NCI-H2107 treated with DMSO at 0.1 percent for 48 hours (cell line): ENCODE results near the gene ILK.

Experiments
- DNase-seq: peaks from one replicate; lab custom pipeline; 2025; ENCODE audit not compliant: unreplicated experiment; lab: John Stamatoyannopoulos, UW

Gene ILK

DNA sequence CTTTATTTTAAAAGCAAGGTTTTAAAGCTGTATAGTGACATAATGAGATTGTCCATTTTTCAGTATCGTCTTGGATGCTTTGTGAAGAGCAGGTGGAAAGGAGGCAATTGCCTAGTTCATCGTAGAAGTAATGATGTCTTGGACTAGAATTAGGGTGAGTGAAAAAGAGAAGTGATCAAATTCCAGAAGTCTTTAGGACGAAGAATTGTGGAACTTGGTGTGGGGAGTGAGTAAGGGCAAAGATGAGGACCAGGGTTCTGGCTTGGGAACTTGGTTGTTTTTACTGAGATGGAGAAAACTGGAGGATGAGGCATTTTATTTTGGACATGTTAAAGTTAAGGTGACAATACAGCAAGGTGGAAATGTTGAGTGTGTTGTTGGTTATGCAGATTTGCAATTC lies 1.2 kb downstream of the ILK start:
- DNase-seq = no peak

DNA sequence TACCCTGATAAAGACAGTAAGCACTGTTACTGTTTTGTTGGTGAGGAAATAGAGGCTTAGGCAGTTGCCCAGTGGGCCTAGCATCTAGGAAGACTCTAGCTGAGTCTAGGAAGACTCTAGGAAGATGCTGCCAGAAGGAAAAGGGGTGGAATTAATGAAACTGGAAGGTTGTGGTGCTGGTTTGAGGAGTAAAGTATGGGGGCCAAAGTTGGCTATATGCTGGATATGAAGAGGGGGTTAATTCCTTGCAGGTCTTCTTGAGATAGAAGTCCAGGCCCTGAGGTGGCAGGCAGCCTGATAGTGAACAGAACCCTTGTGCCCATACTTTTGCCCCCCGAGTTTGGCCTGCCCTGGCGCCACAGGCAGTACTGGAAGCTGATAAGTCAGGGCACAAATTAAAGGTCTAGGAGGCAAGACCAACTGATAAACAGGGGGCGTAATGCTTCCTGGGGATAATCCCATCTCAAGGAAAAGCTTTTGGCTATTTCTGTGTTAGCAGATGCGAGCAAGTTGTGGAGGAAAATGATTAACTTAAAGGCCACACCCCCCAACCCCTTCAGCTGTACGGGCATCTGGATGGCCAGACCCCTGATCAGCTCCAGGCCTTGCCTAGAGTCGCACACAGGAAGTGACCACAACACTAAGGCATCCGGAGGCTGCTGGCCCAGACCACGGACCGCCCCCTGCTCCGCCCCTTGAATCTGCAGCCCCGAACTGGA lies 3.1 kb downstream of the ILK start:
- peak; percentile 6 for DNase-seq

- DNase-seq = no peak
Measured at GRCh38 chr11:6607190-6607795, 3.7 kb downstream of the ILK start.

DNA sequence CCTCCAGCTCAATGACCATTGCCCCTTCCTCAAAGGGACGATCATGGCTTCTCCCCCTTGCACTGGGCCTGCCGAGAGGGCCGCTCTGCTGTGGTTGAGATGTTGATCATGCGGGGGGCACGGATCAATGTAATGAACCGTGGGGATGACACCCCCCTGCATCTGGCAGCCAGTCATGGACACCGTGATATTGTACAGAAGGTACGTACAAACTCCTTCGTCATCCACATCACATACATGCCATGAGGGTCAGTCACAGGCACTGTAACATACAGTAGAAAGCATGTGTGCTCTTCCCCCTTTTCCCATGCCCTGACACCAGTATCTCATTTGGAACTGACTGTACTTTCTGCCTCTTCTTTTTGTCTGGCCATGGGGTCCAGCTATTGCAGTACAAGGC lies 4.4 kb downstream of the ILK start:
- no peak for DNase-seq

- no peak for DNase-seq
Measured at GRCh38 chr11:6608726-6609501, 5.3 kb downstream of the ILK start.

DNA sequence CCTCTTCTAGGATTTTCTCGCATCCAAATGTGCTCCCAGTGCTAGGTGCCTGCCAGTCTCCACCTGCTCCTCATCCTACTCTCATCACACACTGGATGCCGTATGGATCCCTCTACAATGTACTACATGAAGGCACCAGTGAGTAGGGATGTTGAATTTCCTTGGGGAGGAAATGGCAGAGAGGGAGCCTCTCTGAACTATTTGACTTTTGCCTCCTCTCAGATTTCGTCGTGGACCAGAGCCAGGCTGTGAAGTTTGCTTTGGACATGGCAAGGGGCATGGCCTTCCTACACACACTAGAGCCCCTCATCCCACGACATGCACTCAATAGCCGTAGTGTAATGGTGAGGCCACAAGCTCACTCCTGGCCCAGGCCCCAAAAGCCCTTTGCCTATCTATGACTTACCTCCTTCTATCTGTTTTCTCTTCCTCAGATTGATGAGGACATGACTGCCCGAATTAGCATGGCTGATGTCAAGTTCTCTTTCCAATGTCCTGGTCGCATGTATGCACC lies 6.0 kb downstream of the ILK start:
- no peak for DNase-seq

- DNase-seq = no peak
Measured at GRCh38 chr11:6610591-6610990, 7.0 kb downstream of the ILK start.

- DNase-seq = no peak
Measured at GRCh38 chr11:6611092-6611962, 7.8 kb downstream of the ILK start.

DNA sequence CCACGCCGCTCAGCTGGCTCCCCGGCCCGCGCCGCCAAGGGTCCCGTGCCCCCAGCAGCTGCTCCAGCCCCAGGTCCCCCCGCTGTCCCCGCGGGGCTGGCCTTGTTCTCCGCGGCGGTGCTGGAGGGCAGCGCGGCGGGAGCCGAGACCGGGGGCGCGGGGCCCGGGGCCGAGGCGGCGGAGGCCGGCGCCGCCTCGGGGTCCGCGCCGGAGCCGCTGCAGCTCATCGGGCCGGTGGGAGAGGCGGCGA lies 8.3 kb downstream of the ILK start:
- DNase-seq = no peak

DNA sequence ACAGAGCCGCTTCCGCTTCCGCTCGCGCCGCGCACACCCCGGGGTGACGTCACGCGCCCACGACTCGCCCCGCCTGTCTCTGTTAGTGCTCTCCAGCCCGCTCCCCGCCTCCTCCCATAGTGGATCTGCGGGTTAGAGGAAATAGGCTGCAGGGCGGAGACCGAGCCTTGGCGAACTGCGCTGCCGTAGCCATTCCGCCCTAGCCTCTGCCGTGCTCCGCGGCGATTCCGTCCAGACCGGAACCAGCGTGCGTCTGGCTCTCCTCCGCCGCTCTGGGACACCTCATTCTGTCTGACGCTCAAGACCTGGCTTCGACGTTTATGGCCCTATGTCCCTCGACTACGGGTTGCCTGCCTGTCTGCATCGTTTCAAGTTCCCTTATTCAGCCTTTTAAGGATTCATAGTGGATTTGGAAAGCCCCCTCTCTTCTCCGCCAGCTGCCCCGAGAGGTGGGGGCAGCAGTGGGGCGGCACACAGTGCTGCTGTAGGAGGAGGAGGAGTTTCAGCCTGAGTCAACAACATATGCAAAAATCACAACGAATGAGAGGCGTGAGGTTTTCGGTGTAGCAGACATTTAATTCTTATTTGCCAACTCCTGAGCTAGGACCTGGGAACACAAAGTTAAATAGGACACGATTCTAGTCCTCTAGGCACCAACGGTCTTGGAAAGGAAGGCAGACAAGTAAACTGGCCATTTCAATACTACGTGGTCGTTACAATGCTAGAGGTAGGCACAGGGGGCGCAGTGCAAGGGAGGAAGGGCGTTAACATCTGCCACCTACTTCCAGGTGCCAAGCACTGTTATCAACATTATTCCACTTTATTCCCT lies 8.9 kb downstream of the ILK start, which contains the start of gene TAF10:
Gene TAF10 (minus strand): TSS at position 4 of the 829 bp plus-strand sequence. CDS start 27 bp downstream, outside the sequence.
- DNase-seq = peak; percentile 88

DNA sequence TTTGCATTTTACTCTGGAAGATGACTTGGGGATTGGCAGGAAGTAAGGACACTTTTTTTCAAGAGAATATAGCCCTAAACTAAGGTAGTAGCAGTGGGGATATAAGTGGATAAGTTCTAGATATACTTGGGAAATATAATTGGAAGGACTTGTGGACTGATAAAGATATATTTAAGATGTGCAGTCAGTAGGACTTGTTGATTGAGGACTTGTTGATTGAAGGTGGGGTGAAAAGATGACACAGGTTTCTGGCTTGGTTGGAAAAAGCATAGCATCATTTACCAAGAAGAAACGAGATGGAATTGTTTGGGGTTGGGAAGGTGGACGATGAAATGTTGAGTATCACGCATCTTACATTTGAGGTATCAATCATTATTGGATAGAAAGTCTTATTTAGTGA lies 9.9 kb downstream of the ILK start:
- no peak for DNase-seq

DNA sequence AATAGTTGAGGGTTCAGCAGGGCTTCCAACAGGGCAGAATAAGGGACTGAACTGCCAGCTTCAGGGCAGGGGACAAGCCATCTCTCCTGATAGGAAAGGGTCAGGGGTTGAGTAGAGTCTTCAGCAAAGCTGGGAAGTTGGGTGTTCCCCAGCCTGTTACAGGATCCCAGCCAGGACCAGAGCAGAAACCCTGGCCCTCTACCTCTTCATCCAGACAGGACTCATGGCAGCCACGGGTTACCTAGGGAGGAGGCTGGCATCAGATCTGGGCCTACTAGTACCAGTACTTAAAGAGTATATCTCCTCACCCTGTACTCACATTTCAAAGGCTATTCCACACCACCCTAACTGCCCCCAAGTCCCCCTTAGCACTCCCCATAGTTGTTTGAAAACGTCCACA lies 10.9 kb downstream of the ILK start:
- no peak for DNase-seq

GRCh38 chr11:6615046-6615445 lies 11.5 kb downstream of the ILK start:
- no peak for DNase-seq

- DNase-seq = no peak
Measured at GRCh38 chr11:6615882-6616585, 12.5 kb downstream of the ILK start.

DNA sequence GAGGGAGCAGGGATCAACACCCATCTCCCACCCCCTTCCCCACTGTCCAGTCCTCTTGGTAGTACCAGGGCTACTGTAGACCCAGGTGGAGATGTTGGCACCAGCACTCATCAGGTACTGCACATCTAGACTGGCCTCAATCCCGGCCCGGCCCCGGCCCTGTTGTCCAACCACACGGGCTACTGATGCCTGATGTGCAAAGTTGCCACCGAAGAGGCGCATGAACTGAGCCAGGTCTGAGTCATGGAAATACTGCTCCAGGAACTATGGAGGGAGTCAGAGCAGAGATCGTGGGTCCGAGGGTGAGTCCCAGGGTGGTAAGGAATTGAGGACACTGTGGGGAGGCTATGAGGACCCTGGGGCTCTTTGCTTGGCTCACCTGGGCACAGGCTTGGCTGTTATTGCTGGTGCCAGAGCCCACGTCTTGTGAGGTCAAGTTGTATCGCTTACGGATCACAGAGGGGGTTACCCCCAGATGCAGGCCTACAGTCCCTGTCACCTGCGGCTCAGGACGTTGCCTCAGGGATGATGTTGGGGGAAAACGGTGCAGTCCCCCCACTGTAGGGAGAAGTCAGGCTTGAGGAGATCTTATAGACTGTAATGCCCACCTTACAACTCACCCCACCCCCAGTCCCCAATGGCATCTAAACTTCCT lies 13.1 kb downstream of the ILK start:
- no peak for DNase-seq

DNA sequence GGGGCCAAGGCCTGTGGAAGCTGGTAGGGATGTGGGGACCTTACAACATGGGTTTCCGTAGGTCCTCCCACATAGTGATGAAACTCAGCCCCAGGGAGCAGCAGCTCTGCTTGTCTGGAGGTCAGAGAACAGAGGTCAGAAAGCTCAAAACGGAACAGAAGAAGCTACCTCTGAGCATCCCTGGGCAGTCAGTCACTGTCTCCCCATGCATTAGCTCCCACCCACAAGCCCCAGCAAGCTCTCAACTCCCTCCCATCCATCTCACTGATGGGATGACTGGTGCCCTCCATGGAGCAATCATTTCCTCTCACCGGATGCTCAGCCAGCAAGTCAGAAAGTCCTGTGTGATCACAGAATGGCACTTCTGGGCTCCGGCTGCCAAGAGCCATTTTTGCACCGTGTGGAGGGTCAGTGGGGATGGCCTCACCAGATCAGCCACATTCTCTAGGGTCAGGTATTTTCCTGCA lies 13.8 kb downstream of the ILK start:
- no peak for DNase-seq

DNA sequence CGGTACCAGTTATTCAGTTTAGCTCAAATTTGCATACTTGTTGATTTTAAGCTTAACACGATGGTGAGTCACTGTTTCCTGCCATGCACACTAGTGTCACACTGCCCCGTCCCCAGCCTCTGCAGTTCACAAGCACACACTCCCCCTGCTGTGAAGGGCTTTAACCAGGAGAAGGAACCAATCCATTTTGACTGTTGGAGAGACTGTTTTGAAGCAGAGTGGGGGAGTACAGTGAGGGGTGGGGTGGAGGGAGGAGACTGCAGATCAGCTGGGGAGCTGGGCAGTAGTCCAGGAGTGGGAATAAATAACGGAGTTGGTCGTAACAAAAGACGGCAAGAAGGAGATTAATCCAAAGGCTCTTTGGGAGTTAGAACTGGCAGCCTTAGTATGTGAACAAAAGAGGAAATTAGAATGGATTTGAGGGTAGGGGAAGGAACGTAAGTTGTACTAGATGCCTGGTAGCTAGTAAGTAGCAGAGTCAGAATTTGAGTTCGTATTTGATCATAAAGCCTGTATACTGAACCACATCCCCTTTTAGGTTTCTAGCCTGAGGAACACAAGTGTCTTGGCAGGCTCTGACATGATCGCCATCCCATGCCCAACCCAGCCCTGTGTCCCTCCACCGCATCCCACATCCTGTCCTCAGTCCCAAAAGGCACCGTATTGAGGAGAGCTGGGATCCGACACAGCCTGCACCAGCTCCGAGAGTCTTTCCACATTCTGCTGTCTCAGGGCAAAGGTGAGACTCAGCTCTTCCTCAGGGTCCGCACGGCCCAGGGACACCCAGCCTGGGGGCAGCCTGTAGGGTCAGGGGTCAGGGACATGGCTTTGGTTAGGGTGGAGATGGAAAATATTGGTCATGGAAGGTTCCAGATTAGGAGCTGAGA lies 14.8 kb downstream of the ILK start:
- no peak for DNase-seq
